Kidney epithelial cell (primary cell): ENCODE measurements around the gene KCNJ1. TPM values are rescaled to one million over a fixed set of nuclear protein-coding genes. Genes with fewer than 3 reads are reported as not detected.

ENCODE experiments used
- DNase-seq: peaks from one replicate; pipeline ENCODE4 v3.0.0-alpha.2; 2010; ENCODE audit warnings: low read depth
- H3K27me3 ChIP-seq: 2 replicates; pipeline ENCODE4 v1.6.0; 2011; ENCODE audit warnings: low read length; ENCODE audit not compliant: control insufficient read depth, insufficient read depth
- H3K36me3 ChIP-seq: 2 replicates; pipeline ENCODE4 v1.5.1; 2011; ENCODE audit warnings: low read length; ENCODE audit not compliant: control insufficient read depth, insufficient read depth
- H3K4me3 ChIP-seq: 2 replicates; pipeline ENCODE4 v1.5.1; 2011; ENCODE audit warnings: low read depth, mild to moderate bottlenecking, control low read depth, low read length
- CTCF ChIP-seq: IDR thresholded peaks from 2 replicates; pipeline ENCODE4 v1.5.1; 2011; ENCODE audit warnings: mild to moderate bottlenecking, moderate library complexity, low read length, control low read depth, inconsistent platforms; ENCODE audit not compliant: insufficient read depth, poor library complexity, severe bottlenecking
- total RNA-seq: library from RNA; depleted of rRNA; stranded (reverse); fragments of >200 nt; gene quantifications from 2 replicates; pipeline ENCODE4 v1.2.3, GENCODE V29; 2015

KCNJ1 gene
- total RNA-seq, 1 donor from 2014 or later = not detected

GRCh38 chr11:128898580-128899344, 31.7 kb upstream of the KCNJ1 start:
- Histone ChIP-seq H3K36me3 (no peaks in the 10 kb centered on the region), H3K4me3 (no peak overlapping the region), H3K27me3 (no peaks in the 10 kb centered on the region)
- TF ChIP-seq CTCF = no peak
- DNase-seq = no peak

- H3K36me3 ChIP-seq = no peaks in the 10 kb centered on the region
- H3K4me3 ChIP-seq = no peak overlapping the region
- no peak for DNase-seq
- no peaks in the 10 kb centered on the region for H3K27me3 ChIP-seq
- TF ChIP-seq CTCF = no peak
These were observed 30.7 kb upstream of the KCNJ1 start for GRCh38 chr11:128897826-128898225.

GRCh38 chr11:128896356-128896755, 29.3 kb upstream of the KCNJ1 start:
- no peak for TF ChIP-seq CTCF
- Histone ChIP-seq H3K27me3 (peaks cover 2% of the 10 kb centered on the region), H3K4me3 (no peak overlapping the region), H3K36me3 (no peaks in the 10 kb centered on the region)
- no peak for DNase-seq

- TF ChIP-seq CTCF = no peak
- H3K36me3 ChIP-seq = no peaks in the 10 kb centered on the region
- peaks cover 7% of the 10 kb centered on the region for H3K27me3 ChIP-seq
- H3K4me3 ChIP-seq = no peak overlapping the region
- DNase-seq = no peak
These were observed 28.4 kb upstream of the KCNJ1 start for GRCh38 chr11:128895526-128895925.

- Histone ChIP-seq H3K36me3 (no peaks in the 10 kb centered on the region), H3K27me3 (peaks cover 15% of the 10 kb centered on the region), H3K4me3 (no peak overlapping the region)
- TF ChIP-seq CTCF = no peak
- DNase-seq = no peak
These were observed 27.6 kb upstream of the KCNJ1 start for GRCh38 chr11:128894685-128895084.

- H3K36me3 ChIP-seq = no peaks in the 10 kb centered on the region
- peaks cover 19% of the 10 kb centered on the region for H3K27me3 ChIP-seq
- no peak for TF ChIP-seq CTCF
- no peak overlapping the region for H3K4me3 ChIP-seq
- no peak for DNase-seq
These were observed 27.2 kb upstream of the KCNJ1 start for GRCh38 chr11:128894286-128894681.
